AG04449 (cell line): Measurements from ENCODE around the gene TOPBP1.

ENCODE experiments used
- CTCF ChIA-PET: fragments of 350-600 bp; formaldehyde crosslinking; extraction: SDS; loops from one replicate; lab custom pipeline; 2021; ENCODE audit warnings: antibody characterized with exemption; lab: Yijun Ruan, JAX
- POLR2A ChIA-PET: fragments of 400-600, 350-600 bp; formaldehyde crosslinking; extraction: SDS; loops from one replicate; lab custom pipeline; 2020; ENCODE audit warnings: antibody characterized with exemption, inconsistent platforms; lab: Yijun Ruan, JAX
- DNase-seq: peaks from one replicate; pipeline ENCODE4 v3.0.0-alpha.2; 2010; ENCODE audit warnings: low read depth, low spot score
- H3K4me3 ChIP-seq: 2 replicates; pipeline ENCODE4 v1.5.1; 2011; ENCODE audit warnings: low read depth, mild to moderate bottlenecking, control low read depth, low read length
- CTCF ChIP-seq: IDR thresholded peaks from one replicate; pipeline ENCODE4 v1.5.1; 2011; ENCODE audit warnings: mild to moderate bottlenecking, moderate library complexity, low read length, control low read depth, inconsistent platforms; ENCODE audit not compliant: insufficient read depth; ENCODE audit errors: missing control alignments

The TOPBP1 gene

DNA sequence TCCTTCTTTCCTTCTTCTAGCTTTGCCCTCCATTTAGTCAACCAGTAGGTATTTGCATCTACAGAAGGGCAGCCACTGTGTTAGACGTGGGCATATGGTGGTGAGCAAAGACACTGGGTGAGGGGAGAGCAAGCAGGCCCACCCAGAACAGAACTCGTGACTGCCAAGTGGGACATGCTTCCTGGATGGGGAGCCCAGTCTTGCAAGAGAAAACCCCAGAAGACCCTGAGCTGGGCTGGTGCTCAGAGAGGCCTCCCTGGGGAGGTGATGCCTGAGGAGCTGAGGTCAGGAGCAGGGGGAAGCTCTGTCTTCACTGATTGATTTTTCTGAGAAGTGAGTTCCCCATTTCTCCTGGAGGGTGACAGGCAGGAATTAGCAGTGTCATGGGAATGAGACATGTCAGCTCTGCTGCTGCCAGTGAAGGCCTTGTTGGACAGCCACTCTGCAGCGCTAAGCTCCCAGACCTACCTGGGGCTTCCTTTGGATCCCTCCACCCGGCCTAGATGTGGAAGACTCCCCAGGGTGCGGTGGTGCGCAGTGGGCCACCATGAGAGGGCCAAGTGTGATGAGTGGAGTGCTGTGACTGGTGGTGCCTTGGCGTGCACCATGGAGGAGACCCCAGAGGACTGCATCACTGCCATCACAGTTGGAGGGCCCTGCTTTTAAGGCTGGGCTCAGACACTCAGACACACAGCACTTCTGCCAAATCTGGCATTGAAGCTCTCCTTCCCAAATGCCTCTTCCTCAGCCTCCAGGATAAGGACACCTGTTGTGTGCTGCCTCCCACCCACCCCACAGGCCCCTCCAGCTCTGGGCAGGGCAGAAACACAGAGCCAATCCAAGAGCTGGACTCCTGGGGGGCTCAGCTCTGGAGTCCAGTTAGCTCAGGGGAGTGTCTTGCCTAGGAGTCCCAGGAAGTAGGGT is 40.0 kb upstream of the TOPBP1 start:
- TF ChIP-seq CTCF: no peak
- CTCF ChIA-PET: no interaction called here
- H3K4me3 ChIP-seq: no peak overlapping the region
- POLR2A ChIA-PET: no interaction called here
- DNase-seq: no peak

DNA sequence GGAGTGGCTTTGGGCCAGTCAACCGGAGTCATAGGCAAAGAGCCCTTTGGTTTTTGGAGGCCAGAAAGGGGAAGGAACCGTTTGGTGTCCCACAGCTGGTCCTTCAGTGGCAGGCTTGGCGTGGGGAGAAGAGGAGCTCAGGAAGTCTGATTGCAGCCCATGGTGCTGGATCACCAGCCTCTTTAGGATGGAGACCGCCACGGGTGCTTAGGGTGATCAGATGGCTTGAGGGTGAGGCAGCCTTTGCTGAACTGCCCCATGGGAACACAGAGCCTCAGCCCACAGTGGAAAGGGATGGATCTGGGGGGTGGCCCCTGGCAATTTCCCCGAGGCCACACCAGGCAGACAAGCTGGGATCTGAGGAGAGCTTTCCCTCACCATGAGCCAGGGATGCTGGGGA is 38.6 kb upstream of the TOPBP1 start:
- no peak for TF ChIP-seq CTCF
- no peak overlapping the region for H3K4me3 ChIP-seq
- ChIA-PET POLR2A (no interaction called here), CTCF (no interaction called here)
- no peak for DNase-seq

DNA sequence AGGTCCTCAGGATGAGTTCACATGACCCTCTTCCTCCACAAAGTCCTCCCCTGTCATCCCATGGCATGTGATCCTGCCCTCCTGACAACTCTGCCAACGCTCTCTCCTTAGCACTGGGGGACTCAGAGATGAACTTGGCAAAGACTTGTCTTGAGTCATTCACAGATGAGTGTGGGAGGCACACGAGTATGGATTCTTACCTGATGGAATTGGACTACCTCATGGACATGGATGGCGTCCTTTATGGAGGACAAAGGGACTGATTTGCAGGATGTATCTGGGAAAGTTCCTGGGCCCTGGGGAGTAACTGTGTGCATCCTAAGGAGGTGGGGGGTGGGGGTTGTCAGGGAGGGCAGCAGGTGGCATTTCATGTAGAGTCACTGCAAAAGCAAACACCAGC is 38.2 kb upstream of the TOPBP1 start:
- no peak overlapping the region for H3K4me3 ChIP-seq
- no peak for TF ChIP-seq CTCF
- ChIA-PET POLR2A (no interaction called here), CTCF (no interaction called here)
- no peak for DNase-seq

DNA sequence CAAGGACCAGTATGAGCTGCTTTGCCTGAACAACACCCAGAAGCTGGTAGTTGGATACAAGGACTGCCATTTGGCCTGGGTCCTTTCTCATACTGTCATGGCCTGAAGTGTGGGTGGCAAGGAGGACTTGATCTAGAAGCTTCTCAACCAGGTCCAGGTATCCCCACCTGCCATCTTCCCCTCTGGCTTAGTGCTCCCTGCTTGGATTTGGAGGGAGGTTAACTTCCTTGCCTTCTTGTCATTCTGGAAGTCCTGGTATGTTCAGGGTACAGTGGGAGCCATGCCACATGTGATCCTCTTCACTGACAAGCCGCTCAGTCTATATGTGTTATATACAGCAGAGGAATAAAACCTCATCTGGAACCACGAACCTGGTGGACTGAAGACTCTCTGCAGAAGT is 37.7 kb upstream of the TOPBP1 start:
- CTCF ChIA-PET: no interaction called here
- POLR2A ChIA-PET: no interaction called here

GRCh38 chr3:133697960-133698359 is 36.2 kb upstream of the TOPBP1 start:
- POLR2A ChIA-PET: no interaction called here
- DNase-seq: no peak
- CTCF ChIA-PET: no interaction called here
- no peak overlapping the region for H3K4me3 ChIP-seq
- TF ChIP-seq CTCF: no peak

More for the DNA sequence above, 37.7 kb upstream of the TOPBP1 start:
- TF ChIP-seq CTCF: no peak
- no peak for DNase-seq
- no peak overlapping the region for H3K4me3 ChIP-seq

- no peak for TF ChIP-seq CTCF
- POLR2A ChIA-PET: no interaction called here
- no peak overlapping the region for H3K4me3 ChIP-seq
- CTCF ChIA-PET: no interaction called here
- no peak for DNase-seq
Measured at GRCh38 chr3:133695560-133696171, 33.9 kb upstream of the TOPBP1 start.
